DMS153 treated with DMSO at 0.1 percent for 48 hours (cell line): ENCODE data around the gene NTM.
A peak's percentile ranks its signal among the peaks of the same experiment; 100 is the strongest.

Experiments
- DNase-seq: peaks from one replicate; lab custom pipeline; 2025; ENCODE audit not compliant: unreplicated experiment; lab: John Stamatoyannopoulos, UW

Gene NTM

GRCh38 chr11:131683666-131684065 lies 313.3 kb downstream of the NTM start:
- no peak for DNase-seq

- DNase-seq: no peak
Observed at GRCh38 chr11:131684111-131685060, 314.0 kb downstream of the NTM start.

GRCh38 chr11:131685206-131685605 lies 314.8 kb downstream of the NTM start:
- no peak for DNase-seq

- no peak for DNase-seq
Observed at GRCh38 chr11:131685906-131686305, 315.5 kb downstream of the NTM start.

GRCh38 chr11:131686836-131687235 lies 316.4 kb downstream of the NTM start:
- no peak for DNase-seq

- DNase-seq: no peak
Observed at GRCh38 chr11:131687291-131688047, 317.1 kb downstream of the NTM start.

GRCh38 chr11:131688048-131688693 lies 317.8 kb downstream of the NTM start:
- no peak for DNase-seq

GRCh38 chr11:131689049-131689925 lies 318.9 kb downstream of the NTM start:
- DNase-seq: no peak

- DNase-seq: no peak
Observed at GRCh38 chr11:131690362-131690761, 319.9 kb downstream of the NTM start.

- no peak for DNase-seq
Observed at GRCh38 chr11:131690776-131691175, 320.4 kb downstream of the NTM start.

- peak; percentile 25 for DNase-seq
Observed at GRCh38 chr11:131691181-131692041, 321.0 kb downstream of the NTM start.

- no peak for DNase-seq
Observed at GRCh38 chr11:131692151-131692550, 321.7 kb downstream of the NTM start.

GRCh38 chr11:131692961-131693360 lies 322.5 kb downstream of the NTM start:
- no peak for DNase-seq

GRCh38 chr11:131693756-131694155 lies 323.3 kb downstream of the NTM start:
- peak; percentile 34 for DNase-seq

- DNase-seq: peak; percentile 70
Observed at GRCh38 chr11:131694526-131695424, 324.4 kb downstream of the NTM start.

- DNase-seq: no peak
Observed at GRCh38 chr11:131695889-131696429, 325.5 kb downstream of the NTM start.

GRCh38 chr11:131696690-131697089 lies 326.3 kb downstream of the NTM start:
- DNase-seq: no peak

- no peak for DNase-seq
Observed at GRCh38 chr11:131703311-131703710, 332.9 kb downstream of the NTM start.
